Astrocyte (in vitro differentiated cells and primary cell): Measurements from ENCODE around the gene POLD4. TPM values are rescaled to one million over a fixed set of nuclear protein-coding genes. Genes with fewer than 3 reads are reported as not detected.

Experiments
- DNase-seq: peaks from one replicate; pipeline ENCODE4 v3.0.0-alpha.2; 2010; ENCODE audit warnings: low read depth
- FAIRE-seq: peaks from 2 replicates; lab custom pipeline; 2011; peaks lifted over from hg19 to GRCh38; lab: Jason Lieb, UNC
- H2AFZ ChIP-seq: 2 replicates; pipeline ENCODE4 v1.6.0; 2012; ENCODE audit warnings: low read depth, low read length, inconsistent platforms
- H3K27ac ChIP-seq: 2 replicates; pipeline ENCODE4 v1.5.1; 2011; ENCODE audit warnings: low read depth, low read length, inconsistent platforms
- H3K27me3 ChIP-seq: 2 replicates; pipeline ENCODE4 v1.6.0; 2011; ENCODE audit warnings: low read length, inconsistent platforms; ENCODE audit not compliant: insufficient read depth
- H3K36me3 ChIP-seq: 2 replicates; pipeline ENCODE4 v1.5.1; 2011; ENCODE audit warnings: low read length, inconsistent platforms; ENCODE audit not compliant: insufficient read depth
- H3K4me1 ChIP-seq: 2 replicates; pipeline ENCODE4 v1.5.1; 2011; ENCODE audit warnings: low read length, inconsistent platforms; ENCODE audit not compliant: insufficient read depth
- H3K4me2 ChIP-seq: 2 replicates; pipeline ENCODE4 v1.6.0; 2012; ENCODE audit warnings: low read length, inconsistent platforms
- H3K4me3 ChIP-seq: 2 replicates; pipeline ENCODE4 v1.5.1; 2011; ENCODE audit warnings: low read depth, mild to moderate bottlenecking, low read length, inconsistent platforms; ENCODE audit not compliant: insufficient read depth
- H3K79me2 ChIP-seq: 2 replicates; pipeline ENCODE4 v1.6.0; 2012; ENCODE audit warnings: mild to moderate bottlenecking, low read length, inconsistent platforms; ENCODE audit not compliant: insufficient read depth
- H3K9ac ChIP-seq: 2 replicates; pipeline ENCODE4 v1.6.0; 2012; ENCODE audit warnings: mild to moderate bottlenecking, low read length, inconsistent platforms
- H3K9me3 ChIP-seq: 2 replicates; pipeline ENCODE4 v1.5.1; 2012; ENCODE audit warnings: low read depth, mild to moderate bottlenecking, low read length, inconsistent platforms; ENCODE audit not compliant: insufficient read depth
- H4K20me1 ChIP-seq: 2 replicates; pipeline ENCODE4 v1.6.0; 2012; ENCODE audit warnings: low read length, inconsistent platforms; ENCODE audit not compliant: insufficient read depth
- H3K27ac Mint-ChIP-seq: one replicate; pipeline ENCODE4 v1.8.0; 2021; ENCODE audit warnings: mild to moderate bottlenecking, mixed read lengths; ENCODE audit not compliant: unreplicated experiment
- H3K27me3 Mint-ChIP-seq: one replicate; pipeline ENCODE4 v1.8.0; 2021; ENCODE audit warnings: low read depth, mixed read lengths; ENCODE audit not compliant: unreplicated experiment
- H3K36me3 Mint-ChIP-seq: one replicate; pipeline ENCODE4 v1.8.0; 2021; ENCODE audit warnings: low read depth, mixed read lengths; ENCODE audit not compliant: unreplicated experiment
- H3K4me1 Mint-ChIP-seq: one replicate; pipeline ENCODE4 v1.8.0; 2021; ENCODE audit warnings: low read depth, mixed read lengths; ENCODE audit not compliant: unreplicated experiment
- H3K4me3 Mint-ChIP-seq: one replicate; pipeline ENCODE4 v1.8.0; 2021; ENCODE audit warnings: mild to moderate bottlenecking, moderate library complexity, mixed read lengths; ENCODE audit not compliant: unreplicated experiment
- H3K9me3 Mint-ChIP-seq: one replicate; pipeline ENCODE4 v1.8.0; 2021; ENCODE audit warnings: mild to moderate bottlenecking, mixed read lengths; ENCODE audit not compliant: unreplicated experiment
- CTCF ChIP-seq: IDR thresholded peaks from 2 replicates; pipeline ENCODE4 v1.5.1; 2011; ENCODE audit warnings: low read depth, mild to moderate bottlenecking, inconsistent platforms, low read length, moderate library complexity; ENCODE audit not compliant: insufficient read depth
- EZH2 ChIP-seq: IDR thresholded peaks from 2 replicates; pipeline ENCODE4 v1.6.1; 2012; ENCODE audit warnings: mild to moderate bottlenecking, low read length, inconsistent platforms; ENCODE audit not compliant: insufficient read depth
- total RNA-seq: library from RNA; stranded (reverse); gene quantifications from 2 replicates; pipeline ENCODE4 v1.2.1, GENCODE V29; 2021

The POLD4 gene
- total RNA-seq, 1 donor from 2014 or later, result 53.5 TPM

- no peak overlapping the region for H3K27ac ChIP-seq
- Mint-ChIP-seq H3K27me3 (no peaks in the 10 kb centered on the region), H3K27ac (no peak overlapping the region), H3K4me3 (no peak overlapping the region), H3K36me3 (no peaks in the 10 kb centered on the region), H3K4me1 (no peaks in the 10 kb centered on the region), H3K9me3 (no peaks in the 10 kb centered on the region)
- H3K79me2 ChIP-seq, result no peaks in the 10 kb centered on the region
- H3K9me3 ChIP-seq, result no peaks in the 10 kb centered on the region
- H2AFZ ChIP-seq, result no peak overlapping the region
- DNase-seq, result no peak
- no peak overlapping the region for H3K4me3 ChIP-seq
- TF ChIP-seq EZH2 (no peak), CTCF (no peak)
- no peak overlapping the region for H3K4me2 ChIP-seq
- no peaks in the 10 kb centered on the region for H3K27me3 ChIP-seq
- FAIRE-seq, result no peak
- no peak overlapping the region for H3K9ac ChIP-seq
- no peaks in the 10 kb centered on the region for H3K36me3 ChIP-seq
- H4K20me1 ChIP-seq, result no peaks in the 10 kb centered on the region
- no peaks in the 10 kb centered on the region for H3K4me1 ChIP-seq
Observed at GRCh38 chr11:67337257-67337656, 16.1 kb downstream of the POLD4 start.

GRCh38 chr11:67332081-67332691 is 21.2 kb downstream of the POLD4 start:
- H3K27ac ChIP-seq, result no peak overlapping the region
- no peak for DNase-seq
- no peaks in the 10 kb centered on the region for H3K27me3 Mint-ChIP-seq

More at GRCh38 chr11:67332081-67332691, 21.2 kb downstream of the POLD4 start:
- no peak for TF ChIP-seq EZH2
- no peak for TF ChIP-seq CTCF
- no peak overlapping the region for H3K9ac ChIP-seq
- no peaks in the 10 kb centered on the region for H3K36me3 ChIP-seq
- Mint-ChIP-seq H3K36me3 (no peaks in the 10 kb centered on the region), H3K9me3 (no peaks in the 10 kb centered on the region), H3K27ac (no peak overlapping the region), H3K4me3 (no peak overlapping the region), H3K4me1 (peaks cover 2% of the 10 kb centered on the region)
- no peak for FAIRE-seq
- H2AFZ ChIP-seq, result no peak overlapping the region
- no peaks in the 10 kb centered on the region for H3K4me1 ChIP-seq
- no peaks in the 10 kb centered on the region for H4K20me1 ChIP-seq
- no peak overlapping the region for H3K4me2 ChIP-seq
- no peaks in the 10 kb centered on the region for H3K27me3 ChIP-seq
- no peak overlapping the region for H3K4me3 ChIP-seq
- no peaks in the 10 kb centered on the region for H3K9me3 ChIP-seq
- no peaks in the 10 kb centered on the region for H3K79me2 ChIP-seq
